Right atrium auricular region (tissue), 2 donors: ENCODE measurements around the gene ABCE1. TPM values are rescaled to one million over a fixed set of nuclear protein-coding genes. Genes with fewer than 3 reads are reported as not detected.

ENCODE experiments used
- DNase-seq: peaks from one replicate; pipeline ENCODE4 v3.0.0-alpha.2; 2019; ENCODE audit warnings: low spot score
- H3K27ac ChIP-seq, 2 donors: fragments of 200-600 bp; sonication (generic); 1 replicate in 1 of 2; 2 replicates in 1 of 2; pipeline ENCODE4 v1.5.1; 2016 to 2019
- H3K27me3 ChIP-seq, 2 donors: fragments of 200-600 bp; sonication (generic); one replicate each; pipeline versions ENCODE4 v1.5.1 to v1.6.0; 2017 to 2019
- H3K36me3 ChIP-seq: fragments of 200-600 bp; sonication (generic); one replicate; pipeline ENCODE4 v1.5.1; 2016
- H3K4me1 ChIP-seq, 2 donors: fragments of 200-600 bp; sonication (generic); one replicate each; pipeline versions ENCODE4 v1.5.1 to v1.6.0; 2017 to 2019
- H3K4me3 ChIP-seq, 2 donors: fragments of 200-600 bp; sonication (generic); 1 replicate in 1 of 2; 2 replicates in 1 of 2; pipeline ENCODE4 v1.5.1; 2017 to 2019; ENCODE audit warnings: mild to moderate bottlenecking in 1 of 2, moderate library complexity in 1 of 2
- H3K9me3 ChIP-seq, 2 donors: fragments of 200-600 bp; sonication (generic); one replicate each; pipeline ENCODE4 v1.5.1; 2019
- total RNA-seq, 2 donors: library from RNA; depleted of rRNA; stranded (reverse); fragments of >200 nt; gene quantifications; one replicate each; pipeline ENCODE4 v1.1.0, GENCODE V29; 2016
- TF ChIP-seq, protein P1 (sequence below), 2 donors: fragments of 200-600 bp; sonication (generic); IDR thresholded peaks; one replicate each; pipeline ENCODE4 v1.5.1; 2019; ENCODE audit warnings: antibody characterized with exemption in 2 of 2

ABCE1 gene
- total RNA-seq, 2 donors from 2014 or later: 36.2 to 43.9 TPM

DNA sequence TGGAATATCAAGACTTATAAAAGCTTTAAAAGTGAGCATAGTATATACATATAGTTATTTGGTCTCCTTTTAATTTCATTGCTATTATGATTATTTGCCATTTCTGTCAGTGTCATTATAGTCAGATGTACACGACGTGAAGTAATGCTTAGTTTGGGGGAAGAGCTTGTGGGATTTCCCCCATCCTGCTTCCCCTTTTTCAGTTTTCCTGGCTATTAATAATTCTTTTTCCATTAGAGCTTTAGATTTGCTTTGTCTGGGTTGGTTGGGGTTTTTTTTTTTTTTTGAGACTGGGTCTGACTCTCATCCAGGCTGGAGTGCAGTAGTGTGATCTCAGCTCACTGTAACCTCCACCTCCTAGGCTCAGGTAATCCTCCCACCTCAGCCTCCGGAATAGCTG, 5.4 kb downstream of the ABCE1 start:
- no peak for DNase-seq
- Histone ChIP-seq H3K36me3 (peaks cover 34% of the 10 kb centered on the region), H3K27ac (no peak overlapping the region), H3K9me3 (no peaks in the 10 kb centered on the region), H3K4me1 (peaks cover 0 to 13% of the 10 kb centered on the region in 2 donors), H3K27me3 (no peaks in the 10 kb centered on the region), H3K4me3 (no peak overlapping the region)
- TF ChIP-seq, protein P1, sequence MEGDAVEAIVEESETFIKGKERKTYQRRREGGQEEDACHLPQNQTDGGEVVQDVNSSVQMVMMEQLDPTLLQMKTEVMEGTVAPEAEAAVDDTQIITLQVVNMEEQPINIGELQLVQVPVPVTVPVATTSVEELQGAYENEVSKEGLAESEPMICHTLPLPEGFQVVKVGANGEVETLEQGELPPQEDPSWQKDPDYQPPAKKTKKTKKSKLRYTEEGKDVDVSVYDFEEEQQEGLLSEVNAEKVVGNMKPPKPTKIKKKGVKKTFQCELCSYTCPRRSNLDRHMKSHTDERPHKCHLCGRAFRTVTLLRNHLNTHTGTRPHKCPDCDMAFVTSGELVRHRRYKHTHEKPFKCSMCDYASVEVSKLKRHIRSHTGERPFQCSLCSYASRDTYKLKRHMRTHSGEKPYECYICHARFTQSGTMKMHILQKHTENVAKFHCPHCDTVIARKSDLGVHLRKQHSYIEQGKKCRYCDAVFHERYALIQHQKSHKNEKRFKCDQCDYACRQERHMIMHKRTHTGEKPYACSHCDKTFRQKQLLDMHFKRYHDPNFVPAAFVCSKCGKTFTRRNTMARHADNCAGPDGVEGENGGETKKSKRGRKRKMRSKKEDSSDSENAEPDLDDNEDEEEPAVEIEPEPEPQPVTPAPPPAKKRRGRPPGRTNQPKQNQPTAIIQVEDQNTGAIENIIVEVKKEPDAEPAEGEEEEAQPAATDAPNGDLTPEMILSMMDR (IDR thresholded peaks at IDR 0.05): no peak

DNA sequence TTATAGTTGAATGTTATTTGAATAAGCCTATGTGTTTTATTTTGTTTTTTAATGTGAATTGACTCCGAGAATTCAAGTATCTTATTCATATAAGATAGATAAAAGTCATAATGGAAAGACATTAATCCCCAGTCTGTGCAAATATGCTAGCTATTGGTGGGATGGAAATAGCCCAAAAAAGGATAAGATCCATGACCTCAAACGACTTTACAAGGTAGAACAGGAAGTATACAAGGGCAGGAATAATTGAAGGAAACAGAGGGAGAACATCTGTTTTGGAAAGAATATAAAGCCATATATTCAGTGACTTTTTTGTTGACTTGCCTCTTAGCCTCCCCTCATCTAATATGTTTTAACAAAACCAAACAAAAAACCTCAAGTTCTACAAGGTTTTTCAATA, 9.0 kb downstream of the ABCE1 start:
- Histone ChIP-seq H3K27ac (no peak overlapping the region), H3K27me3 (no peaks in the 10 kb centered on the region), H3K9me3 (no peaks in the 10 kb centered on the region), H3K4me1 (no peaks in the 10 kb centered on the region), H3K4me3 (no peak overlapping the region), H3K36me3 (peaks cover 68% of the 10 kb centered on the region)
- DNase-seq: no peak
- TF ChIP-seq, protein P1 (IDR thresholded peaks at IDR 0.05): no peak

DNA sequence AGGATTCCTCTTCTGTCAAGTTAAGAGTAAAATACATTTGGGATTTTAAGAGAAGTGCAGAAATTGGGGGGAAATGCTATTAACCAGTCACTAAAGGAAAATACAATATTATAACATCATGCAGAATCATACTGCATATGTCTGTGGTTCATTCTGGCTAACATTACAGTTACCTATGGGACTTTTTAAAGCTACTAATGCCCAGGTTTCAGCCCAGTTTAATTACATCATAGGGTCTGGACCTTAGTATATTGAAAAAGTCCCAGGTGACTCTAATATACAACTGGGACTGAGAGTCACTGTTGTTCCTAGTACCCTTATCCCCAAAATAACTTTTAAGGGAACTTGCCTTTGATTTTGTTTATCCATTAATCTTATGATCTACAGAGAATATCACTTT, 10.0 kb downstream of the ABCE1 start:
- H3K4me1 ChIP-seq: no peaks in the 10 kb centered on the region
- no peak overlapping the region for H3K4me3 ChIP-seq
- TF ChIP-seq, protein P1 (IDR thresholded peaks at IDR 0.05): no peak
- DNase-seq: no peak
- H3K27me3 ChIP-seq: no peaks in the 10 kb centered on the region
- no peaks in the 10 kb centered on the region for H3K9me3 ChIP-seq
- H3K27ac ChIP-seq: no peak overlapping the region
- H3K36me3 ChIP-seq: peaks cover 78% of the 10 kb centered on the region

DNA sequence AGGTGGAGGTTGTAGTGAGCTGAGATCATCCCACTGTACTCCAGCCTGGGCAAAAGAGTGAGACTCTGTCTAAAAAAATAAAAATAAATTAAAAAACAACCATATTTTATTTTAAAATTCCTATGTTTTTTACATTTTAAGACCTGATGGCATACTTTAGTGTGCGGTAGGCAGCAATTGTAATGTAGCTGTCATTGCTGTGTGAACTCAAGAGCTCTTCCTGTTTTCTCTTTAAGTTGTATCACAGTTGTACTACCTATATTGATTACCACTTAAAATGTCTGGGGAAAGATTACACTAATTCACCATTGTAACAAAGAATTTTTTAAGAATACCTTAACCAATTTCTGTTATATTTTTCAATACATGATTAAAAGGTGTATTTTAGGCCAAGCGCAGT, 27.3 kb downstream of the ABCE1 start:
- TF ChIP-seq, protein P1 (IDR thresholded peaks at IDR 0.05): no peak
- H3K4me1 ChIP-seq: no peaks in the 10 kb centered on the region
- H3K27ac ChIP-seq: no peak overlapping the region

DNA sequence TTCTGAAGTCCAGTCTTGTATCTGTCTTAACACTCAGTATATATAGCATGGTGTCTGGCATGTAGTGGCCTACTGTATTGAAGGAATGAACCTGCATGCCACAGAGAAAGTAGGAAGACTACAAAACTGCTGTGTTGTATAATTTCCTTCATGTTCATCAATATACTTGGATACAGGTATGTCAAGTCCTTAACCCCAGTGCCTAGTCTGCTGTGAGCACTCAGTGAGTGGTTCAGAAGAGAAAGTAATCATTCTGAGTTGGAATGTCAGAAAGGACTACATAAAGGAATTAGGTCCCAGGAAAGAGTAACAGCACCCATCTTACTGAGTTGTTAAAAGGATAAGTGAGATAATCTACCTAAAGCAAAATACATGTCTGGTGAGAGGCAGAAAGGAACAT, 32.0 kb downstream of the ABCE1 start:
- Histone ChIP-seq H3K9me3 (no peaks in the 10 kb centered on the region), H3K27me3 (no peaks in the 10 kb centered on the region), H3K36me3 (peaks cover 34% of the 10 kb centered on the region), H3K4me3 (no peak overlapping the region), H3K4me1 (no peaks in the 10 kb centered on the region), H3K27ac (no peak overlapping the region)
- DNase-seq: no peak
- TF ChIP-seq, protein P1 (IDR thresholded peaks at IDR 0.05): no peak

More for the DNA sequence above, 27.3 kb downstream of the ABCE1 start:
- no peaks in the 10 kb centered on the region for H3K9me3 ChIP-seq
- H3K27me3 ChIP-seq: no peaks in the 10 kb centered on the region
- no peak overlapping the region for H3K4me3 ChIP-seq
- peaks cover 71% of the 10 kb centered on the region for H3K36me3 ChIP-seq
- no peak for DNase-seq

DNA sequence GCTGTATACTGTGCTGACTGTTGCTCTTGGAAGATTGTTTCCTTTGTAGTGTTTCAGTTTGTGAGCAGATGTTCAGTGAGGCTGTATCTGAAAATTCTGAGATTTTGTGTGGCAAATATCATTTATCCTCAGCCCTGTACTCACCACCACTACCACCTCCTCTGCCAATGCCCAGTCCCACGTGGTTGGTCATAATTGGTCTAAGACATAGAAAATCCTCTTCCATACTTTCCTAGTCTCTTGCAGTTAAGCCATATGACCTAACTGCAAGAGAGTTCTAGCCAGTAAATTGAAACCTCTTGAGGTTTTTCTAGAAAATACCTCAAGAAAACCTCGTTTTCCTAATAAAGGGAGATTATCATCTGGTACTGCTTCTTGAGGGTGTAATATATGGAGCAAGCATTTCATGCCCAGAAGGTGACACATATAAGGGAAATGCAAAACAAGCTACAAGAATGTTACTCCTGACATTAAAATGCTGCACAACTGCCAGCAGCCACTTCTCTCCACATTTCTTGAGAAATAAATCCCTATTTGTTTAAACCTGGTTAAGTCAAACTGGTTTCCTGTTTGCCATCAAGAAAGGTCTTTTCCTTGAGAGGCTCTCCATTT, 32.8 kb downstream of the ABCE1 start:
- Histone ChIP-seq H3K27me3 (no peaks in the 10 kb centered on the region), H3K36me3 (peaks cover 26% of the 10 kb centered on the region), H3K9me3 (no peaks in the 10 kb centered on the region), H3K4me3 (no peak overlapping the region), H3K4me1 (no peaks in the 10 kb centered on the region), H3K27ac (no peak overlapping the region)
- DNase-seq: no peak
- TF ChIP-seq, protein P1 (IDR thresholded peaks at IDR 0.05): no peak
